Measurements from ENCODE around the gene CORO1C. TPM values are rescaled to one million over a fixed set of nuclear protein-coding genes. Genes with fewer than 3 reads are reported as not detected.

CORO1C gene
- total and polyA plus RNA-seq, 9 of the 15 experiments (the other 6 are each of a cell fraction or from before 2014, with no cell fraction given): 55.2 to 280 (median 150) TPM

DNA sequence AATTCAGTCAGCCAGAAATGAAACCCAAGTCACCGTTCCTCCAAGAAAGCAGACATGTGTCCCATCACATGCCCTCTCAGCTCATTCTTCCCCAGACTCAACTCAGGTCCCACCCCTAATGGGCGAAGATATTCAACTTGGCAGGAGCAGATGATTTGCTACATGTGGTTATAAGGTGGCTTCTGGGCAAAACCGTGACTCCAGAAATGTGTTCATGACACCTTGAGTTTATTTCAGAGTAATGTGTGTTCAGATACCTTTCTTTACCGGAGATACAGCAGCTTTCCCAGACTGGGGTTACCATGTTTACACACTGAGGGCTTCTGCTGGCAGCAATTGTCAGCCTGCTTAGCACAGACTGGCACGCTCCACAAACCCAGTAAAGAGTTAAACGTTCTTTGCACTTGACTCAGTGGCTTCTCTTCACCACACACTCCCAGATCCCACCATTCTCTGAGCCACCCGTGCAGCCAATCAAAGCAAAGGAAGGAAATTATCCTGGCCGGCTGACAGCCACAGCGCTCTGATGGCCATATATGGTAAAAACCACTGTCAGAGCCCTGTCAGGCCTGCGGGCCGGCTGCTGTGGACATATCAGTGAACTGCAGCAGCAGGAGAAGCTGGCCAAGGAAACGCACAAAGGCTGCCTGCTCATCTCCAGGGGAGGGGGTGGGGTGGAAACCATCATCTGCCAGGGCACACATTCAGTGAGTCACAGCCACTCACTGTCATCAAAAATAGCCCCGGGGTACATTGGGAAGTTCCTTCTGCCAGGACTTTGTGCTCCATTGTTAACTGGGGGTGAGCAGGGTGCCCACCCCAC lies 39.9 kb downstream of the CORO1C start (continued):
- TF ChIP-seq, protein P1, sequence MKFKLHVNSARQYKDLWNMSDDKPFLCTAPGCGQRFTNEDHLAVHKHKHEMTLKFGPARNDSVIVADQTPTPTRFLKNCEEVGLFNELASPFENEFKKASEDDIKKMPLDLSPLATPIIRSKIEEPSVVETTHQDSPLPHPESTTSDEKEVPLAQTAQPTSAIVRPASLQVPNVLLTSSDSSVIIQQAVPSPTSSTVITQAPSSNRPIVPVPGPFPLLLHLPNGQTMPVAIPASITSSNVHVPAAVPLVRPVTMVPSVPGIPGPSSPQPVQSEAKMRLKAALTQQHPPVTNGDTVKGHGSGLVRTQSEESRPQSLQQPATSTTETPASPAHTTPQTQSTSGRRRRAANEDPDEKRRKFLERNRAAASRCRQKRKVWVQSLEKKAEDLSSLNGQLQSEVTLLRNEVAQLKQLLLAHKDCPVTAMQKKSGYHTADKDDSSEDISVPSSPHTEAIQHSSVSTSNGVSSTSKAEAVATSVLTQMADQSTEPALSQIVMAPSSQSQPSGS (CRISPR knock-in tag; IDR thresholded peaks at IDR 0.05): no peak
- no peak for TF ChIP-seq NCOA2 (IDR thresholded peaks at IDR 0.05; ENCODE audit: partially characterized antibody in 2 of 2)
- TF ChIP-seq L3MBTL2 (IDR thresholded peaks at IDR 0.05): peak; percentile 76
- TF ChIP-seq, protein P2, sequence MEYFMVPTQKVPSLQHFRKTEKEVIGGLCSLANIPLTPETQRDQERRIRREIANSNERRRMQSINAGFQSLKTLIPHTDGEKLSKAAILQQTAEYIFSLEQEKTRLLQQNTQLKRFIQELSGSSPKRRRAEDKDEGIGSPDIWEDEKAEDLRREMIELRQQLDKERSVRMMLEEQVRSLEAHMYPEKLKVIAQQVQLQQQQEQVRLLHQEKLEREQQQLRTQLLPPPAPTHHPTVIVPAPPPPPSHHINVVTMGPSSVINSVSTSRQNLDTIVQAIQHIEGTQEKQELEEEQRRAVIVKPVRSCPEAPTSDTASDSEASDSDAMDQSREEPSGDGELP (CRISPR knock-in tag; IDR thresholded peaks at IDR 0.05; ENCODE audit: borderline replicate concordance): peak; percentile 96
- no peak for TF ChIP-seq XRCC3 (IDR thresholded peaks at IDR 0.05)
- TF ChIP-seq, protein P3, sequence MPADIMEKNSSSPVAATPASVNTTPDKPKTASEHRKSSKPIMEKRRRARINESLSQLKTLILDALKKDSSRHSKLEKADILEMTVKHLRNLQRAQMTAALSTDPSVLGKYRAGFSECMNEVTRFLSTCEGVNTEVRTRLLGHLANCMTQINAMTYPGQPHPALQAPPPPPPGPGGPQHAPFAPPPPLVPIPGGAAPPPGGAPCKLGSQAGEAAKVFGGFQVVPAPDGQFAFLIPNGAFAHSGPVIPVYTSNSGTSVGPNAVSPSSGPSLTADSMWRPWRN (IDR thresholded peaks at IDR 0.05; ENCODE audit: low read depth): 0 out of 2 replicates have a peak, but pooled peaks have one; percentile 25
- TF ChIP-seq ZBED1 (IDR thresholded peaks at IDR 0.05): peak; percentile 52; the same call in 1 of the 2 replicates
- no peak for TF ChIP-seq TOE1 (IDR thresholded peaks at IDR 0.05; ENCODE audit: borderline replicate concordance)
- TF ChIP-seq TOE1 (CRISPR knock-in tag; IDR thresholded peaks at IDR 0.05; ENCODE audit: borderline replicate concordance, low read depth): no peak
- no peak for TF ChIP-seq SREBF2 (CRISPR knock-in tag; IDR thresholded peaks at IDR 0.05)
- no peak for TF ChIP-seq HNRNPL (IDR thresholded peaks at IDR 0.05; ENCODE audit: low read depth, low read length)
- TF ChIP-seq, protein P4, sequence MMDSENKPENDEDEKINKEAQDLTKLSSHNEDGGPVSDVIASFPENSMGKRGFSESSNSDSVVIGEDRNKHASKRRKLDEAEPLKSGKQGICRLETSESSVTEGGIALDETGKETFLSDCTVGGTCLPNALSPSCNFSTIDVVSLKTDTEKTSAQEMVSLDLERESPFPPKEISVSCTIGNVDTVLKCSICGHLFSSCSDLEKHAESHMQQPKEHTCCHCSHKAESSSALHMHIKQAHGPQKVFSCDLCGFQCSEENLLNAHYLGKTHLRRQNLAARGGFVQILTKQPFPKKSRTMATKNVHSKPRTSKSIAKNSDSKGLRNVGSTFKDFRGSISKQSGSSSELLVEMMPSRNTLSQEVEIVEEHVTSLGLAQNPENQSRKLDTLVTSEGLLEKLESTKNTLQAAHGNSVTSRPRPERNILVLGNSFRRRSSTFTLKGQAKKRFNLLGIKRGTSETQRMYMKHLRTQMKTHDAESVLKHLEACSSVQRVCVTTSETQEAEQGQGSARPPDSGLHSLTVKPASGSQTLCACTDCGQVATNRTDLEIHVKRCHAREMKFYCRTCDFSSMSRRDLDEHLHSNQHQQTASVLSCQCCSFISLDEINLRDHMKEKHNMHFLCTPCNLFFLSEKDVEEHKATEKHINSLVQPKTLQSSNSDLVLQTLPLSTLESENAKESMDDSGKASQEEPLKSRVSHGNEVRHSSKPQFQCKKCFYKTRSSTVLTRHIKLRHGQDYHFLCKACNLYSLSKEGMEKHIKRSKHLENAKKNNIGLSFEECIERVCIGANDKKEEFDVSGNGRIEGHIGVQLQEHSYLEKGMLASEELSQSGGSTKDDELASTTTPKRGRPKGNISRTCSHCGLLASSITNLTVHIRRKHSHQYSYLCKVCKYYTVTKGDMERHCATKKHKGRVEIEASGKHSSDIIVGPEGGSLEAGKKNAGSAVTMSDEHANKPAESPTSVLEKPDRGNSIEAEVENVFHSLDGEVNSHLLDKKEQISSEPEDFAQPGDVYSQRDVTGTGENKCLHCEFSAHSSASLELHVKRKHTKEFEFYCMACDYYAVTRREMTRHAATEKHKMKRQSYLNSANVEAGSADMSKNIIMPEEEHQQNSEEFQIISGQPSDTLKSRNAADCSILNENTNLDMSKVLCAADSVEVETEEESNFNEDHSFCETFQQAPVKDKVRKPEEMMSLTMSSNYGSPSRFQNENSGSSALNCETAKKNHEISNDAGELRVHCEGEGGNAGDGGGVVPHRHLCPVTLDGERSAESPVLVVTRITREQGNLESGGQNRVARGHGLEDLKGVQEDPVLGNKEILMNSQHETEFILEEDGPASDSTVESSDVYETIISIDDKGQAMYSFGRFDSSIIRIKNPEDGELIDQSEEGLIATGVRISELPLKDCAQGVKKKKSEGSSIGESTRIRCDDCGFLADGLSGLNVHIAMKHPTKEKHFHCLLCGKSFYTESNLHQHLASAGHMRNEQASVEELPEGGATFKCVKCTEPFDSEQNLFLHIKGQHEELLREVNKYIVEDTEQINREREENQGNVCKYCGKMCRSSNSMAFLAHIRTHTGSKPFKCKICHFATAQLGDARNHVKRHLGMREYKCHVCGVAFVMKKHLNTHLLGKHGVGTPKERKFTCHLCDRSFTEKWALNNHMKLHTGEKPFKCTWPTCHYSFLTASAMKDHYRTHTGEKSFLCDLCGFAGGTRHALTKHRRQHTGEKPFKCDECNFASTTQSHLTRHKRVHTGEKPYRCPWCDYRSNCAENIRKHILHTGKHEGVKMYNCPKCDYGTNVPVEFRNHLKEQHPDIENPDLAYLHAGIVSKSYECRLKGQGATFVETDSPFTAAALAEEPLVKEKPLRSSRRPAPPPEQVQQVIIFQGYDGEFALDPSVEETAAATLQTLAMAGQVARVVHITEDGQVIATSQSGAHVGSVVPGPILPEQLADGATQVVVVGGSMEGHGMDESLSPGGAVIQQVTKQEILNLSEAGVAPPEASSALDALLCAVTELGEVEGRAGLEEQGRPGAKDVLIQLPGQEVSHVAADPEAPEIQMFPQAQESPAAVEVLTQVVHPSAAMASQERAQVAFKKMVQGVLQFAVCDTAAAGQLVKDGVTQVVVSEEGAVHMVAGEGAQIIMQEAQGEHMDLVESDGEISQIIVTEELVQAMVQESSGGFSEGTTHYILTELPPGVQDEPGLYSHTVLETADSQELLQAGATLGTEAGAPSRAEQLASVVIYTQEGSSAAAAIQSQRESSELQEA (IDR thresholded peaks at IDR 0.05; ENCODE audit: low read depth): no peak
- TF ChIP-seq TAF15 (IDR thresholded peaks at IDR 0.05; ENCODE audit: low read depth, low read length): no peak
- TF ChIP-seq, protein P5, sequence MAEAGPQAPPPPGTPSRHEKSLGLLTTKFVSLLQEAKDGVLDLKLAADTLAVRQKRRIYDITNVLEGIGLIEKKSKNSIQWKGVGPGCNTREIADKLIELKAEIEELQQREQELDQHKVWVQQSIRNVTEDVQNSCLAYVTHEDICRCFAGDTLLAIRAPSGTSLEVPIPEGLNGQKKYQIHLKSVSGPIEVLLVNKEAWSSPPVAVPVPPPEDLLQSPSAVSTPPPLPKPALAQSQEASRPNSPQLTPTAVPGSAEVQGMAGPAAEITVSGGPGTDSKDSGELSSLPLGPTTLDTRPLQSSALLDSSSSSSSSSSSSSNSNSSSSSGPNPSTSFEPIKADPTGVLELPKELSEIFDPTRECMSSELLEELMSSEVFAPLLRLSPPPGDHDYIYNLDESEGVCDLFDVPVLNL (CRISPR knock-in tag; IDR thresholded peaks at IDR 0.05; ENCODE audit: low read depth): no peak
- peak; percentile 66 to 76; a peak in 3 of 4 replicates for TF ChIP-seq KDM1A (IDR thresholded peaks at IDR 0.05)
